GM12878 (cell line): ENCODE results near the gene NPW. TPM values are rescaled to one million over a fixed set of nuclear protein-coding genes. Genes with fewer than 3 reads are reported as not detected.

ENCODE experiments used
- ATAC-seq: fragments of 200-7000 bp; cut with Tn5 transposase; 3 replicates; pipeline ENCODE4 v1.9.1; 2020; ENCODE audit warnings: mild to moderate bottlenecking, moderate library complexity
- BruUV-seq: library from RNA; stranded (reverse); fragments of 400-500 nt; replicated peaks from 2 replicates; lab custom pipeline; 2021; lab: Mats Ljungman, UMichigan
- CTCF ChIA-PET: fragments of 300-600 bp; sonication (Branson Sonifier 250); formaldehyde crosslinking; extraction: SDS; loops from one replicate; lab custom pipeline; 2021; ENCODE audit warnings: inconsistent platforms; lab: Yijun Ruan, JAX
- POLR2A ChIA-PET: fragments of 350-600 bp; formaldehyde crosslinking; extraction: SDS; loops from one replicate; lab custom pipeline; 2021; ENCODE audit warnings: inconsistent platforms; lab: Charles Lee
- RAD21 ChIA-PET: fragments of 300-600 bp; sonication (Branson Sonifier 250); formaldehyde crosslinking; loops from one replicate; lab custom pipeline; 2023; ENCODE audit warnings: antibody characterized with exemption; ENCODE audit not compliant: unreplicated experiment; lab: Charles Lee
- SMC1A ChIA-PET: fragments of 300-600 bp; sonication (Branson Sonifier 250); formaldehyde crosslinking; loops from one replicate; lab custom pipeline; 2023; ENCODE audit not compliant: unreplicated experiment, uncharacterized antibody; lab: Charles Lee
- DNase-seq: peaks from one replicate; pipeline ENCODE4 v3.0.0-alpha.2; 2011; ENCODE audit warnings: low read depth, low spot score
- FAIRE-seq: peaks from 3 replicates; lab custom pipeline; 2011; peaks lifted over from hg19 to GRCh38; lab: Jason Lieb, UNC
- H2AFZ ChIP-seq: 2 replicates; pipeline ENCODE4 v1.6.0; 2011; ENCODE audit warnings: low read depth, low read length, control low read depth; ENCODE audit not compliant: control insufficient read depth
- H3K27ac ChIP-seq: 2 replicates; pipeline ENCODE4 v1.5.1; 2011; ENCODE audit warnings: control low read depth; ENCODE audit not compliant: control insufficient read depth, insufficient read depth
- H3K27me3 ChIP-seq, 2 experiments: replicated peaks in 1 of 2; 2 replicates each; pipeline versions ENCODE4 v1.6.0 to v1.6.1; 2011; ENCODE audit warnings: low read length in 1 of 2; ENCODE audit not compliant: control insufficient read depth in 2 of 2, insufficient read depth in 2 of 2
- H3K36me3 ChIP-seq, 2 experiments: 2 replicates each; pipeline ENCODE4 v1.5.1; 2011; ENCODE audit warnings: low read length in 1 of 2; ENCODE audit not compliant: control insufficient read depth in 2 of 2, insufficient read depth in 2 of 2
- H3K4me1 ChIP-seq: 2 replicates; pipeline ENCODE4 v1.6.1; 2011; ENCODE audit warnings: mild to moderate bottlenecking, low read length, moderate library complexity, mixed read lengths; ENCODE audit not compliant: control insufficient read depth, insufficient read depth
- H3K4me2 ChIP-seq: 2 replicates; pipeline ENCODE4 v1.6.0; 2011; ENCODE audit warnings: control low read depth; ENCODE audit not compliant: control insufficient read depth, insufficient read depth
- H3K4me3 ChIP-seq: fragments of 200-600 bp; sonication (generic); 2 replicates; pipeline ENCODE4 v1.5.1; 2016
- H3K79me2 ChIP-seq: 2 replicates; pipeline ENCODE4 v1.6.0; 2011; ENCODE audit warnings: low read length; ENCODE audit not compliant: control insufficient read depth, insufficient read depth
- H3K9ac ChIP-seq: 2 replicates; pipeline ENCODE4 v1.8.0; 2011; ENCODE audit warnings: low read length, control low read depth, mixed read lengths; ENCODE audit not compliant: control insufficient read depth, insufficient read depth
- H3K9me3 ChIP-seq: replicated peaks from 3 replicates; pipeline ENCODE4 v1.5.1; 2011; ENCODE audit warnings: mild to moderate bottlenecking, low read length; ENCODE audit not compliant: control insufficient read depth, insufficient read depth
- H4K20me1 ChIP-seq: 2 replicates; pipeline ENCODE4 v1.6.0; 2011; ENCODE audit not compliant: control insufficient read depth, insufficient read depth
- BCL11A ChIP-seq: IDR thresholded peaks from 2 replicates; pipeline ENCODE4 v1.6.1; 2011; ENCODE audit warnings: low read depth, low read length
- CREB1 ChIP-seq: IDR thresholded peaks from 2 replicates; pipeline ENCODE4 v1.6.1; 2012; ENCODE audit warnings: low read depth, mild to moderate bottlenecking, inconsistent platforms
- EGR1 ChIP-seq, 2 experiments: IDR thresholded peaks; 1 replicate in 1 of 2; 2 replicates in 1 of 2; pipeline ENCODE4 v1.6.1; 2011 to 2012; ENCODE audit warnings: low read depth in 2 of 2, low read length in 2 of 2, borderline replicate concordance in 1 of 2, mild to moderate bottlenecking in 1 of 2, moderate library complexity in 1 of 2
- ETV6 ChIP-seq, 2 experiments: fragments of 450-650 bp in 1 of 2; IDR thresholded peaks in 1 of 2; conservative IDR thresholded peaks in 1 of 2; 2 replicates each; pipeline ENCODE4 v1.6.1; 2014; ENCODE audit warnings: antibody characterized with exemption in 1 of 2, borderline replicate concordance in 1 of 2, low read depth in 1 of 2, mild to moderate bottlenecking in 1 of 2, moderate library complexity in 1 of 2
- GATAD2B ChIP-seq: fragments of 450-650 bp; conservative IDR thresholded peaks from 2 replicates; pipeline ENCODE4 v1.6.1; 2017; ENCODE audit warnings: low read depth, mild to moderate bottlenecking, moderate library complexity
- IKZF1 ChIP-seq: fragments of 450-650 bp; conservative IDR thresholded peaks from 2 replicates; pipeline ENCODE4 v1.6.1; 2017; ENCODE audit warnings: antibody characterized with exemption, mild to moderate bottlenecking
- POLR2AphosphoS2 ChIP-seq: IDR thresholded peaks from 2 replicates; pipeline ENCODE4 v1.6.1; 2011; ENCODE audit warnings: low read depth, mild to moderate bottlenecking, low read length, improper control_type of control experiment, moderate library complexity
- WRNIP1 ChIP-seq: IDR thresholded peaks from 2 replicates; pipeline ENCODE4 v1.6.1; 2011; ENCODE audit warnings: low read depth, low read length, improper control_type of control experiment, borderline replicate concordance
- YY1 ChIP-seq: IDR thresholded peaks from 2 replicates; pipeline ENCODE4 v1.6.1; 2011; ENCODE audit warnings: low read depth, mild to moderate bottlenecking, low read length
- WGBS: methylation state at CpG from one replicate; pipeline ENCODE4 v1.1.6; 2016; ENCODE audit warnings: low lambda C conversion rate; ENCODE audit not compliant: insufficient replicate concordance, insufficient coverage; ENCODE audit errors: missing lambda C conversion rate; 5-methylcytosine and 5-hydroxymethylcytosine counted together
- in situ Hi-C: fragments of 300-500 bp; cut with MboI; formaldehyde crosslinking; loops from 9 replicates; pipeline ENCODE4 v1.14.3; 2018; ENCODE audit warnings: mixed read lengths
- intact Hi-C: fragments of 100-400 bp; cut with micrococcal nuclease; formaldehyde crosslinking; loops from one replicate; pipeline ENCODE4 v1.14.2; 2022; ENCODE audit not compliant: unreplicated experiment
- polyA plus RNA-seq, 11 experiments: library from polyadenylated mRNA; depleted of rRNA in 4 of 11; unstranded in 6 of 11; stranded (reverse) in 5 of 11; fragments of >200 nt; fragmentation: Nextera tagmentation in 4 of 11; fragmentation: Illumina TruSeq in 1 of 11; extraction: Ambion mirVana in 4 of 11; extraction: Trizol in 1 of 11; gene quantifications; 1 replicate in 1 of 11; 2 replicates in 10 of 11; pipeline versions ENCODE4 v1.2.1 to v1.2.3, GENCODE V29; 2011 to 2016; ENCODE audit warnings: inconsistent platforms in 2 of 11, missing spikeins in 2 of 11, low read depth in 1 of 11
- total RNA-seq, 4 experiments: library from RNA; depleted of rRNA in 3 of 4; stranded (reverse); fragments of >200 nt in 3 of 4; fragmentation: Illumina TruSeq in 1 of 4; extraction: Trizol in 1 of 4; gene quantifications; 2 replicates each; pipeline versions ENCODE4 v1.2.1 to v1.2.3, GENCODE V29; 2013 to 2021
- TF ChIP-seq, protein P1 (sequence below): fragments of 450-650 bp; IDR thresholded peaks from 2 replicates; pipeline ENCODE4 v1.6.1; 2017; ENCODE audit warnings: antibody characterized with exemption, mild to moderate bottlenecking, moderate library complexity
- TF ChIP-seq, protein P2 (sequence below): fragments of 450-650 bp; IDR thresholded peaks from 2 replicates; pipeline ENCODE4 v1.6.1; 2018; ENCODE audit warnings: mild to moderate bottlenecking, low read depth, moderate library complexity; ENCODE audit not compliant: partially characterized antibody
- TF ChIP-seq, protein P3 (sequence below): IDR thresholded peaks from 2 replicates; pipeline ENCODE4 v1.6.1; 2011; ENCODE audit warnings: low read depth, mild to moderate bottlenecking, low read length, moderate library complexity, borderline replicate concordance; ENCODE audit errors: extremely low read depth

Gene NPW
- total and polyA plus RNA-seq, 10 of the 15 experiments (the other 5 are each of a cell fraction or from before 2014, with no cell fraction given): 0.23 to 2.5 (median 0.98) TPM; not detected in 4

DNA sequence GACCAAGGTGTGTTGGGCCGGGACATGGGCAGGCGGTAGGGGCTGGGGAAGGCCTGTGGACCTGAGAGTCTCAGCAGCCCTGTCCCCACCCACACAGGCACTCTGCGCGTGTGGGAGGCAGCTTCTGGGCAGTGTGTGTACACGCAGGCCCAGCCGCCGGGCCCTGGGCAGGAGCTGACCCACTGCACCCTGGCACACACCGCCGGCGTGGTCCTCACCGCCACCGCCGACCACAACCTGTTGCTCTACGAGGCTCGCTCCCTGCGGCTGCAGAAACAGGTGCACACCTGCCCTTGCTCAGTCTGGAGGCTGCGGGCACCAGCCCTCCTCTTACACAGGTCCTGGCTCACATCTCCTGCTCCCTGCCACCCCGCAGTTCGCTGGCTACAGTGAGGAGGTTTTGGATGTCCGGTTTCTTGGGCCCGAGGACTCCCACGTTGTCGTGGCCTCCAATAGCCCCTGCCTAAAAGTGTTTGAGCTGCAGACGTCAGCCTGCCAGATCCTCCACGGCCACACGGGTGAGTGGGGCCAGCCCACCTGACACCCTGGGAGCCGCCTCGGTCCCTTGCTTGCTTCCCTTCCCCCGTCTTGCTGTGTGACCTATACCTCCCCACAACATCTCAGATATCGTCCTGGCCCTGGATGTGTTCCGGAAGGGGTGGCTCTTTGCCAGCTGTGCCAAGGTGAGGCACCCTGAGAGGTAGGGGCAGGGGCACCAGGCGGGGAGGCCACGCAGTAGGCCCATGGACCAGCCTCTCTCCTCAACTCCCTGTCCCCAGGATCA is 44.0 kb upstream of the NPW start:
- SMC1A ChIA-PET: no interaction called here
- Histone ChIP-seq H3K4me1 (peaks cover 8% of the 10 kb centered on the region), H4K20me1 (no peaks in the 10 kb centered on the region), H3K27me3 (0 out of 4 replicates have a peak, but pooled peaks cover 0 to 2% of the 10 kb centered on the region in 2 experiments), H3K9me3 (no peaks in the 10 kb centered on the region), H3K27ac (no peak overlapping the region), H3K4me3 (no peak overlapping the region), H3K4me2 (no peak overlapping the region), H2AFZ (no peak overlapping the region), H3K9ac (no peak overlapping the region), H3K36me3 (peaks cover 0 to 36% of the 10 kb centered on the region in 2 experiments; a peak in 3 of 4 replicates), H3K79me2 (peaks cover 24% of the 10 kb centered on the region)
- ATAC-seq (no peak), FAIRE-seq (no peak), DNase-seq (no peak)
- intact Hi-C loops (no loop called here), in situ Hi-C loops (no loop called here)
- POLR2A ChIA-PET: interaction anchor here (1.9 kb wide), 1 partner anchor 10 kb away, joined by 8 read pairs; the partner anchor contains the start of gene RPS2
- WGBS: 96% methylated on average over 29 of the region's 33 CpGs
- no TSS peak for BruUV-seq
- CTCF ChIA-PET: no interaction called here
- RAD21 ChIA-PET: no interaction called here
- TF ChIP-seq CREB1: no peak
- TF ChIP-seq EGR1 (IDR thresholded peaks at IDR 0.05; ENCODE audit: borderline replicate concordance in 1 of 2, low read depth in 2 of 2, low read length in 2 of 2): no peak
- TF ChIP-seq POLR2AphosphoS2: no peak
- no peak for TF ChIP-seq BCL11A
- TF ChIP-seq, protein P1, sequence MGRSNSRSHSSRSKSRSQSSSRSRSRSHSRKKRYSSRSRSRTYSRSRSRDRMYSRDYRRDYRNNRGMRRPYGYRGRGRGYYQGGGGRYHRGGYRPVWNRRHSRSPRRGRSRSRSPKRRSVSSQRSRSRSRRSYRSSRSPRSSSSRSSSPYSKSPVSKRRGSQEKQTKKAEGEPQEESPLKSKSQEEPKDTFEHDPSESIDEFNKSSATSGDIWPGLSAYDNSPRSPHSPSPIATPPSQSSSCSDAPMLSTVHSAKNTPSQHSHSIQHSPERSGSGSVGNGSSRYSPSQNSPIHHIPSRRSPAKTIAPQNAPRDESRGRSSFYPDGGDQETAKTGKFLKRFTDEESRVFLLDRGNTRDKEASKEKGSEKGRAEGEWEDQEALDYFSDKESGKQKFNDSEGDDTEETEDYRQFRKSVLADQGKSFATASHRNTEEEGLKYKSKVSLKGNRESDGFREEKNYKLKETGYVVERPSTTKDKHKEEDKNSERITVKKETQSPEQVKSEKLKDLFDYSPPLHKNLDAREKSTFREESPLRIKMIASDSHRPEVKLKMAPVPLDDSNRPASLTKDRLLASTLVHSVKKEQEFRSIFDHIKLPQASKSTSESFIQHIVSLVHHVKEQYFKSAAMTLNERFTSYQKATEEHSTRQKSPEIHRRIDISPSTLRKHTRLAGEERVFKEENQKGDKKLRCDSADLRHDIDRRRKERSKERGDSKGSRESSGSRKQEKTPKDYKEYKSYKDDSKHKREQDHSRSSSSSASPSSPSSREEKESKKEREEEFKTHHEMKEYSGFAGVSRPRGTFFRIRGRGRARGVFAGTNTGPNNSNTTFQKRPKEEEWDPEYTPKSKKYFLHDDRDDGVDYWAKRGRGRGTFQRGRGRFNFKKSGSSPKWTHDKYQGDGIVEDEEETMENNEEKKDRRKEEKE: no peak
- TF ChIP-seq, protein P2, sequence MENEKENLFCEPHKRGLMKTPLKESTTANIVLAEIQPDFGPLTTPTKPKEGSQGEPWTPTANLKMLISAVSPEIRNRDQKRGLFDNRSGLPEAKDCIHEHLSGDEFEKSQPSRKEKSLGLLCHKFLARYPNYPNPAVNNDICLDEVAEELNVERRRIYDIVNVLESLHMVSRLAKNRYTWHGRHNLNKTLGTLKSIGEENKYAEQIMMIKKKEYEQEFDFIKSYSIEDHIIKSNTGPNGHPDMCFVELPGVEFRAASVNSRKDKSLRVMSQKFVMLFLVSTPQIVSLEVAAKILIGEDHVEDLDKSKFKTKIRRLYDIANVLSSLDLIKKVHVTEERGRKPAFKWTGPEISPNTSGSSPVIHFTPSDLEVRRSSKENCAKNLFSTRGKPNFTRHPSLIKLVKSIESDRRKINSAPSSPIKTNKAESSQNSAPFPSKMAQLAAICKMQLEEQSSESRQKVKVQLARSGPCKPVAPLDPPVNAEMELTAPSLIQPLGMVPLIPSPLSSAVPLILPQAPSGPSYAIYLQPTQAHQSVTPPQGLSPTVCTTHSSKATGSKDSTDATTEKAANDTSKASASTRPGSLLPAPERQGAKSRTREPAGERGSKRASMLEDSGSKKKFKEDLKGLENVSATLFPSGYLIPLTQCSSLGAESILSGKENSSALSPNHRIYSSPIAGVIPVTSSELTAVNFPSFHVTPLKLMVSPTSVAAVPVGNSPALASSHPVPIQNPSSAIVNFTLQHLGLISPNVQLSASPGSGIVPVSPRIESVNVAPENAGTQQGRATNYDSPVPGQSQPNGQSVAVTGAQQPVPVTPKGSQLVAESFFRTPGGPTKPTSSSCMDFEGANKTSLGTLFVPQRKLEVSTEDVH: no peak
- no peak for TF ChIP-seq YY1
- TF ChIP-seq WRNIP1: no peak
- TF ChIP-seq, protein P3, sequence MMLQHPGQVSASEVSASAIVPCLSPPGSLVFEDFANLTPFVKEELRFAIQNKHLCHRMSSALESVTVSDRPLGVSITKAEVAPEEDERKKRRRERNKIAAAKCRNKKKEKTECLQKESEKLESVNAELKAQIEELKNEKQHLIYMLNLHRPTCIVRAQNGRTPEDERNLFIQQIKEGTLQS: no peak
- no peak for TF ChIP-seq GATAD2B
- TF ChIP-seq IKZF1: no peak
- no peak for TF ChIP-seq ETV6 (conservative IDR thresholded peaks at IDR 0.05 in 1 of 2, IDR thresholded peaks at IDR 0.05 in 1 of 2; ENCODE audit: borderline replicate concordance in 1 of 2, low read depth in 1 of 2)
